ENCODE measurements around the gene MAGT1. TPM values are rescaled to one million over a fixed set of nuclear protein-coding genes. Genes with fewer than 3 reads are reported as not detected.

The MAGT1 gene
- total RNA-seq (2014; rRNA removed; shearing (Covaris generic)) (42.2 and 43.7 TPM in 2 replicates), polyA plus RNA-seq (2016; fragmentation: Nextera tagmentation; extraction: Ambion mirVana) (22.2 and 23.4 TPM in 2 replicates)
- long read RNA-seq, full-length matches to known transcripts, result 3 of 5 reads
- long read RNA-seq, partial matches to known transcripts, result 0 of 5 reads
- long read RNA-seq, other reads (novel, unspliced or antisense), result 2 of 5 reads

DNA sequence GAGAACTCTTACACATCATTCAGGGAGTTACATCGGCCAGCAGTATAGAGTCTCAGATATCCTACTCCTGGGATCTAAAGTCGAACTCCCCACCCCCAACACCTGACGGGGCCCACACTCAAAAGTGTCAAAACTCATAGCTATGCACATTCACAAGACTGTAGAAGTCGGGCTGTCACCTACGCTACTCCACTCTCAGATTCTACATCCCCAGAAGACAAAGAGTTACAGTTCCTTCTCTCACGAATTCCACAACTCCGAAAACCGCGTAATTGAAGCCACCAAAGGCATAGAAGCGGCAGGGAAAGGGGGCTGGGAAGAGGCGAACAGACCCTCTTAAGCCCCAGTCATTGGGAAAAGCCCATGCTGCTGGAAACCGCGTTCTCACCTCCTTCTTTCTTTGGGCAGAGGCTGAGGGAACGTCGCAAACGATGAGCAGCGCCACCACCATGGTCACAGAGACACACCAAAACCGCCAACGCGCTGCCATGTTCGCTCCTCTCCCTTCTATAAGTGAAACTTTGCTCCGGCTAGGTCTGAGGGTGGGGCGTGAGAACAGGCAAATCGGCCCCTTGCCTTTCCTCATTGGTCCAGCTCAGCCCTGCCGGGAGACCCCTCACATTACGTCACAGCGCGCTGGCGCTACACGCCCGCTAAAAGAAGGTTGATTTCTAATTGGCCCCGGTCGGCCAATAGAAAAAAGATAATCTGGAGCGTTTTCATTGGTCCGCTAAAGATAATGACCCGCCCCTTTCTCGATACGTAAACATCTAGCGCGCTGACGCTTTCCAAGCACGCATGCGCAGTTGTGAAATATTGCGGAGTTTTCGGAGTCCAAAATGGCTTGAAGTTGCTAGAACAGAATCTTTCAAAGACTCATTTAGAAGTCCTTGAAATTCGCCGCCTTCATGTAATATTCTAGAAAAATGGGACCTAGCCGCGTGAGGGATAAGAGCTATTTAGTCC, at the start of gene MAGT1:
Gene MAGT1, minus strand, starts transcription at position 515 of the 966 bp plus-strand sequence. Its CDS starts 25 bp downstream, at position 490.
- H3K4me1 ChIP-seq (ENCODE audit: insufficient read depth), result no peaks in the 10 kb centered on the region
- no peaks in the 10 kb centered on the region for H3K27me3 ChIP-seq (ENCODE audit: insufficient read depth)
- peak within 1 kb of the TSS; percentile 95 for H3K4me3 Mint-ChIP-seq
- H3K36me3 Mint-ChIP-seq (ENCODE audit: low read depth), result peaks cover 8% of the 10 kb centered on the region; the same call in 2 of the 3 replicates
- peaks cover 54% of the 10 kb centered on the region for H3K79me2 ChIP-seq (replicated peaks; ENCODE audit: insufficient read depth)
- H4K20me1 ChIP-seq (replicated peaks; ENCODE audit: insufficient read depth), result no peaks in the 10 kb centered on the region
- peak within 1 kb of the TSS; percentile 63 for H3K4me3 ChIP-seq
- DNase-seq (ENCODE audit: low spot score) (peak; percentile 95), ATAC-seq (peak; percentile 95)
- no peaks in the 10 kb centered on the region for H3K36me3 ChIP-seq (ENCODE audit: insufficient read depth)
- H3F3A ChIP-seq (replicated peaks; ENCODE audit: low read depth), result no peaks in the 10 kb centered on the region
- H3K9me2 ChIP-seq (ENCODE audit: insufficient read depth), result no peaks in the 10 kb centered on the region
- peak within 1 kb of the TSS; percentile 99 for H3K27ac Mint-ChIP-seq
- H2AFZ ChIP-seq, result no peak within 1 kb of the TSS
- peaks cover 7% of the 10 kb centered on the region for H3K27me3 Mint-ChIP-seq (ENCODE audit: insufficient read depth, low read depth, poor library complexity)
- H3K27ac ChIP-seq (ENCODE audit: low read depth), result peak within 1 kb of the TSS; percentile 79
- H3K4me2 ChIP-seq, result peak within 1 kb of the TSS; percentile 76
- H3K9me3 Mint-ChIP-seq, result no peaks in the 10 kb centered on the region
- no peaks in the 10 kb centered on the region; the same call in 2 of the 3 replicates for H3K4me1 Mint-ChIP-seq
- TF ChIP-seq, protein P1, sequence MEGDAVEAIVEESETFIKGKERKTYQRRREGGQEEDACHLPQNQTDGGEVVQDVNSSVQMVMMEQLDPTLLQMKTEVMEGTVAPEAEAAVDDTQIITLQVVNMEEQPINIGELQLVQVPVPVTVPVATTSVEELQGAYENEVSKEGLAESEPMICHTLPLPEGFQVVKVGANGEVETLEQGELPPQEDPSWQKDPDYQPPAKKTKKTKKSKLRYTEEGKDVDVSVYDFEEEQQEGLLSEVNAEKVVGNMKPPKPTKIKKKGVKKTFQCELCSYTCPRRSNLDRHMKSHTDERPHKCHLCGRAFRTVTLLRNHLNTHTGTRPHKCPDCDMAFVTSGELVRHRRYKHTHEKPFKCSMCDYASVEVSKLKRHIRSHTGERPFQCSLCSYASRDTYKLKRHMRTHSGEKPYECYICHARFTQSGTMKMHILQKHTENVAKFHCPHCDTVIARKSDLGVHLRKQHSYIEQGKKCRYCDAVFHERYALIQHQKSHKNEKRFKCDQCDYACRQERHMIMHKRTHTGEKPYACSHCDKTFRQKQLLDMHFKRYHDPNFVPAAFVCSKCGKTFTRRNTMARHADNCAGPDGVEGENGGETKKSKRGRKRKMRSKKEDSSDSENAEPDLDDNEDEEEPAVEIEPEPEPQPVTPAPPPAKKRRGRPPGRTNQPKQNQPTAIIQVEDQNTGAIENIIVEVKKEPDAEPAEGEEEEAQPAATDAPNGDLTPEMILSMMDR (conservative IDR thresholded peaks at IDR 0.05; ENCODE audit: low read depth in 2 of 2), result no peak
- TF ChIP-seq EZH2 (IDR thresholded peaks at IDR 0.05; ENCODE audit: low read depth, unreplicated experiment) (no peak), CREB1 (CRISPR knock-in tag; IDR thresholded peaks at IDR 0.05; ENCODE audit: low read depth) (peak; percentile 89), JUNB (IDR thresholded peaks at IDR 0.05; ENCODE audit: unreplicated experiment) (no peak), NANOG (IDR thresholded peaks at IDR 0.05; ENCODE audit: borderline replicate concordance) (no peak), POLR2AphosphoS5 (IDR thresholded peaks at IDR 0.05; ENCODE audit: low read depth) (peak; percentile 91), ZNF114 (CRISPR knock-in tag; IDR thresholded peaks at IDR 0.05) (no peak), EZH2phosphoT487 (IDR thresholded peaks at IDR 0.05; ENCODE audit: unreplicated experiment) (no peak), STAT1 (IDR thresholded peaks at IDR 0.05; ENCODE audit: unreplicated experiment) (no peak), ZNF331 (CRISPR knock-in tag; IDR thresholded peaks at IDR 0.05; ENCODE audit: low read depth) (no peak)
- TF ChIP-seq, protein P2, sequence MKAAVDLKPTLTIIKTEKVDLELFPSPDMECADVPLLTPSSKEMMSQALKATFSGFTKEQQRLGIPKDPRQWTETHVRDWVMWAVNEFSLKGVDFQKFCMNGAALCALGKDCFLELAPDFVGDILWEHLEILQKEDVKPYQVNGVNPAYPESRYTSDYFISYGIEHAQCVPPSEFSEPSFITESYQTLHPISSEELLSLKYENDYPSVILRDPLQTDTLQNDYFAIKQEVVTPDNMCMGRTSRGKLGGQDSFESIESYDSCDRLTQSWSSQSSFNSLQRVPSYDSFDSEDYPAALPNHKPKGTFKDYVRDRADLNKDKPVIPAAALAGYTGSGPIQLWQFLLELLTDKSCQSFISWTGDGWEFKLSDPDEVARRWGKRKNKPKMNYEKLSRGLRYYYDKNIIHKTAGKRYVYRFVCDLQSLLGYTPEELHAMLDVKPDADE (IDR thresholded peaks at IDR 0.05), result no peak
- TF ChIP-seq, protein P3, sequence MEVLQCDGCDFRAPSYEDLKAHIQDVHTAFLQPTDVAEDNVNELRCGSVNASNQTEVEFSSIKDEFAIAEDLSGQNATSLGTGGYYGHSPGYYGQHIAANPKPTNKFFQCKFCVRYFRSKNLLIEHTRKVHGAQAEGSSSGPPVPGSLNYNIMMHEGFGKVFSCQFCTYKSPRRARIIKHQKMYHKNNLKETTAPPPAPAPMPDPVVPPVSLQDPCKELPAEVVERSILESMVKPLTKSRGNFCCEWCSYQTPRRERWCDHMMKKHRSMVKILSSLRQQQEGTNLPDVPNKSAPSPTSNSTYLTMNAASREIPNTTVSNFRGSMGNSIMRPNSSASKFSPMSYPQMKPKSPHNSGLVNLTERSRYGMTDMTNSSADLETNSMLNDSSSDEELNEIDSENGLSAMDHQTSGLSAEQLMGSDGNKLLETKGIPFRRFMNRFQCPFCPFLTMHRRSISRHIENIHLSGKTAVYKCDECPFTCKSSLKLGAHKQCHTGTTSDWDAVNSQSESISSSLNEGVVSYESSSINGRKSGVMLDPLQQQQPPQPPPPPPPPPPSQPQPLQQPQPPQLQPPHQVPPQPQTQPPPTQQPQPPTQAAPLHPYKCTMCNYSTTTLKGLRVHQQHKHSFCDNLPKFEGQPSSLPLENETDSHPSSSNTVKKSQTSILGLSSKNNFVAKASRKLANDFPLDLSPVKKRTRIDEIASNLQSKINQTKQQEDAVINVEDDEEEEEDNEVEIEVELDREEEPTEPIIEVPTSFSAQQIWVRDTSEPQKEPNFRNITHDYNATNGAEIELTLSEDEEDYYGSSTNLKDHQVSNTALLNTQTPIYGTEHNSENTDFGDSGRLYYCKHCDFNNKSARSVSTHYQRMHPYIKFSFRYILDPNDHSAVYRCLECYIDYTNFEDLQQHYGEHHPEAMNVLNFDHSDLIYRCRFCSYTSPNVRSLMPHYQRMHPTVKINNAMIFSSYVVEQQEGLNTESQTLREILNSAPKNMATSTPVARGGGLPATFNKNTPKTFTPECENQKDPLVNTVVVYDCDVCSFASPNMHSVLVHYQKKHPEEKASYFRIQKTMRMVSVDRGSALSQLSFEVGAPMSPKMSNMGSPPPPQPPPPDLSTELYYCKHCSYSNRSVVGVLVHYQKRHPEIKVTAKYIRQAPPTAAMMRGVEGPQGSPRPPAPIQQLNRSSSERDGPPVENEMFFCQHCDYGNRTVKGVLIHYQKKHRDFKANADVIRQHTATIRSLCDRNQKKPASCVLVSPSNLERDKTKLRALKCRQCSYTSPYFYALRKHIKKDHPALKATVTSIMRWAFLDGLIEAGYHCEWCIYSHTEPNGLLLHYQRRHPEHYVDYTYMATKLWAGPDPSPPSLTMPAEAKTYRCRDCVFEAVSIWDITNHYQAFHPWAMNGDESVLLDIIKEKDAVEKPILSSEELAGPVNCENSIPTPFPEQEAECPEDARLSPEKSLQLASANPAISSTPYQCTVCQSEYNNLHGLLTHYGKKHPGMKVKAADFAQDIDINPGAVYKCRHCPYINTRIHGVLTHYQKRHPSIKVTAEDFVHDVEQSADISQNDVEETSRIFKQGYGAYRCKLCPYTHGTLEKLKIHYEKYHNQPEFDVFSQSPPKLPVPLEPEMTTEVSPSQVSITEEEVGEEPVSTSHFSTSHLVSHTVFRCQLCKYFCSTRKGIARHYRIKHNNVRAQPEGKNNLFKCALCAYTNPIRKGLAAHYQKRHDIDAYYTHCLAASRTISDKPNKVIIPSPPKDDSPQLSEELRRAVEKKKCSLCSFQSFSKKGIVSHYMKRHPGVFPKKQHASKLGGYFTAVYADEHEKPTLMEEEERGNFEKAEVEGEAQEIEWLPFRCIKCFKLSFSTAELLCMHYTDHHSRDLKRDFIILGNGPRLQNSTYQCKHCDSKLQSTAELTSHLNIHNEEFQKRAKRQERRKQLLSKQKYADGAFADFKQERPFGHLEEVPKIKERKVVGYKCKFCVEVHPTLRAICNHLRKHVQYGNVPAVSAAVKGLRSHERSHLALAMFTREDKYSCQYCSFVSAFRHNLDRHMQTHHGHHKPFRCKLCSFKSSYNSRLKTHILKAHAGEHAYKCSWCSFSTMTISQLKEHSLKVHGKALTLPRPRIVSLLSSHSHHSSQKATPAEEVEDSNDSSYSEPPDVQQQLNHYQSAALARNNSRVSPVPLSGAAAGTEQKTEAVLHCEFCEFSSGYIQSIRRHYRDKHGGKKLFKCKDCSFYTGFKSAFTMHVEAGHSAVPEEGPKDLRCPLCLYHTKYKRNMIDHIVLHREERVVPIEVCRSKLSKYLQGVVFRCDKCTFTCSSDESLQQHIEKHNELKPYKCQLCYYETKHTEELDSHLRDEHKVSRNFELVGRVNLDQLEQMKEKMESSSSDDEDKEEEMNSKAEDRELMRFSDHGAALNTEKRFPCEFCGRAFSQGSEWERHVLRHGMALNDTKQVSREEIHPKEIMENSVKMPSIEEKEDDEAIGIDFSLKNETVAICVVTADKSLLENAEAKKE (CRISPR knock-in tag; IDR thresholded peaks at IDR 0.05), result no peak

Measured in GM23338 (cell line).